Uterus (tissue), 4 donors: ENCODE data around the gene MIER2. TPM values are rescaled to one million over a fixed set of nuclear protein-coding genes. Genes with fewer than 3 reads are reported as not detected.

Experiments
- DNase-seq, 2 donors: peaks; one replicate each; pipeline ENCODE4 v3.0.0-alpha.2; 2019 to 2020
- H3K27ac ChIP-seq, 2 donors: fragments of 200-600 bp; sonication (generic); 1 replicate in 1 of 2; 2 replicates in 1 of 2; pipeline ENCODE4 v1.5.1; 2016 to 2018
- H3K27me3 ChIP-seq, 2 donors: fragments of 200-600 bp; sonication (generic); one replicate each; pipeline ENCODE4 v1.5.1; 2018 to 2019; ENCODE audit warnings: control low read depth in 1 of 2
- H3K36me3 ChIP-seq, 2 donors: fragments of 200-600 bp; sonication (generic); one replicate each; pipeline ENCODE4 v1.5.1; 2019; ENCODE audit warnings: control low read depth in 1 of 2
- H3K4me1 ChIP-seq, 2 donors: fragments of 200-600 bp; sonication (generic); one replicate each; pipeline ENCODE4 v1.5.1; 2018 to 2019; ENCODE audit warnings: control low read depth in 1 of 2
- H3K4me3 ChIP-seq, 2 donors: fragments of 200-600 bp; sonication (generic); 1 replicate in 1 of 2; 2 replicates in 1 of 2; pipeline ENCODE4 v1.5.1; 2018 to 2019; ENCODE audit warnings: mild to moderate bottlenecking in 1 of 2
- H3K9me3 ChIP-seq, 2 donors: fragments of 200-600 bp; sonication (generic); one replicate each; pipeline ENCODE4 v1.5.1; 2019; ENCODE audit warnings: control low read depth in 1 of 2
- CTCF ChIP-seq, 4 experiments: fragments of 200-600 bp in 2 of 4; fragments of 450-650 bp in 2 of 4; sonication (generic) in 2 of 4; IDR thresholded peaks; one replicate each; pipeline ENCODE4 v1.5.1; 2016 to 2019; ENCODE audit warnings: antibody characterized with exemption in 4 of 4, mild to moderate bottlenecking in 2 of 4, moderate library complexity in 1 of 4
- POLR2A ChIP-seq, 2 donors: fragments of 450-650 bp; IDR thresholded peaks; one replicate each; pipeline ENCODE4 v1.6.1; 2016; ENCODE audit warnings: antibody characterized with exemption in 2 of 2, mild to moderate bottlenecking in 1 of 2, moderate library complexity in 1 of 2
- intact Hi-C: fragments of 100-400 bp; cut with DNase I; formaldehyde crosslinking; loops from one replicate; pipeline ENCODE4 v1.15.1; 2023; ENCODE audit warnings: low total_unique reads
- total RNA-seq, 4 donors: library from RNA; depleted of rRNA in 3 of 4; stranded (reverse); fragments of >200 nt in 3 of 4; gene quantifications; one replicate each; pipeline versions ENCODE4 v1.1.0 to v1.2.4, GENCODE V29; 2014 to 2023
- donor health status: DM: yes; HTN: yes; CAD: no.

MIER2 gene
- total RNA-seq, 4 donors from 2014 or later = 2.6 to 54.8 (median 12.7) TPM

- H3K4me1 ChIP-seq = peaks cover 0 to 14% of the 10 kb centered on the region in 2 donors
- TF ChIP-seq CTCF (IDR thresholded peaks at IDR 0.05) = no peak
- no peak for TF ChIP-seq POLR2A (IDR thresholded peaks at IDR 0.05)
- H3K36me3 ChIP-seq = no peaks in the 10 kb centered on the region
- no peak overlapping the region for H3K4me3 ChIP-seq
- no peak for DNase-seq
- no peaks in the 10 kb centered on the region for H3K27me3 ChIP-seq
- intact Hi-C loops = no loop called here
- no peak overlapping the region for H3K27ac ChIP-seq
- no peaks in the 10 kb centered on the region for H3K9me3 ChIP-seq
These were observed 5.2 kb downstream of the MIER2 start for GRCh38 chr19:339262-339887.

GRCh38 chr19:338421-338820, 6.2 kb downstream of the MIER2 start:
- intact Hi-C loops = no loop called here
- Histone ChIP-seq H3K27me3 (no peaks in the 10 kb centered on the region), H3K9me3 (no peaks in the 10 kb centered on the region), H3K4me1 (peaks cover 0 to 14% of the 10 kb centered on the region in 2 donors), H3K4me3 (no peak overlapping the region), H3K27ac (no peak overlapping the region), H3K36me3 (no peaks in the 10 kb centered on the region)
- no peak for DNase-seq
- TF ChIP-seq CTCF (IDR thresholded peaks at IDR 0.05) (no peak), POLR2A (IDR thresholded peaks at IDR 0.05) (no peak)

- intact Hi-C loops = no loop called here
- peak in 1 of 2 donors; percentile 14 for DNase-seq
- Histone ChIP-seq H3K27ac (no peak overlapping the region), H3K27me3 (no peaks in the 10 kb centered on the region), H3K4me1 (peaks cover 0 to 4% of the 10 kb centered on the region in 2 donors), H3K9me3 (no peaks in the 10 kb centered on the region), H3K4me3 (no peak overlapping the region), H3K36me3 (no peaks in the 10 kb centered on the region)
- TF ChIP-seq POLR2A (IDR thresholded peaks at IDR 0.05) = no peak
- TF ChIP-seq CTCF (IDR thresholded peaks at IDR 0.05) = no peak
These were observed 8.5 kb downstream of the MIER2 start for GRCh38 chr19:336067-336614.

GRCh38 chr19:335486-336066, 9.0 kb downstream of the MIER2 start:
- TF ChIP-seq CTCF (IDR thresholded peaks at IDR 0.05) (no peak), POLR2A (IDR thresholded peaks at IDR 0.05) (no peak)
- H3K4me3 ChIP-seq = no peak overlapping the region
- no peaks in the 10 kb centered on the region for H3K9me3 ChIP-seq
- no peak overlapping the region for H3K27ac ChIP-seq
- no peaks in the 10 kb centered on the region for H3K4me1 ChIP-seq
- no peaks in the 10 kb centered on the region for H3K27me3 ChIP-seq
- H3K36me3 ChIP-seq = no peaks in the 10 kb centered on the region
- intact Hi-C loops = no loop called here
- DNase-seq = no peak

GRCh38 chr19:335072-335471, 9.5 kb downstream of the MIER2 start:
- H3K4me1 ChIP-seq = no peaks in the 10 kb centered on the region
- no peak overlapping the region for H3K4me3 ChIP-seq
- no peak overlapping the region for H3K27ac ChIP-seq
- no peak for TF ChIP-seq CTCF (IDR thresholded peaks at IDR 0.05)
- no peaks in the 10 kb centered on the region for H3K27me3 ChIP-seq
- no peak for DNase-seq
- intact Hi-C loops = no loop called here
- H3K9me3 ChIP-seq = no peaks in the 10 kb centered on the region
- no peaks in the 10 kb centered on the region for H3K36me3 ChIP-seq
